DMS79 (cell line): Measurements from ENCODE around the gene ZNF570.

Experiments
- DNase-seq: peaks from one replicate; lab custom pipeline; 2025; lab: John Stamatoyannopoulos, UW

ZNF570 gene

DNA sequence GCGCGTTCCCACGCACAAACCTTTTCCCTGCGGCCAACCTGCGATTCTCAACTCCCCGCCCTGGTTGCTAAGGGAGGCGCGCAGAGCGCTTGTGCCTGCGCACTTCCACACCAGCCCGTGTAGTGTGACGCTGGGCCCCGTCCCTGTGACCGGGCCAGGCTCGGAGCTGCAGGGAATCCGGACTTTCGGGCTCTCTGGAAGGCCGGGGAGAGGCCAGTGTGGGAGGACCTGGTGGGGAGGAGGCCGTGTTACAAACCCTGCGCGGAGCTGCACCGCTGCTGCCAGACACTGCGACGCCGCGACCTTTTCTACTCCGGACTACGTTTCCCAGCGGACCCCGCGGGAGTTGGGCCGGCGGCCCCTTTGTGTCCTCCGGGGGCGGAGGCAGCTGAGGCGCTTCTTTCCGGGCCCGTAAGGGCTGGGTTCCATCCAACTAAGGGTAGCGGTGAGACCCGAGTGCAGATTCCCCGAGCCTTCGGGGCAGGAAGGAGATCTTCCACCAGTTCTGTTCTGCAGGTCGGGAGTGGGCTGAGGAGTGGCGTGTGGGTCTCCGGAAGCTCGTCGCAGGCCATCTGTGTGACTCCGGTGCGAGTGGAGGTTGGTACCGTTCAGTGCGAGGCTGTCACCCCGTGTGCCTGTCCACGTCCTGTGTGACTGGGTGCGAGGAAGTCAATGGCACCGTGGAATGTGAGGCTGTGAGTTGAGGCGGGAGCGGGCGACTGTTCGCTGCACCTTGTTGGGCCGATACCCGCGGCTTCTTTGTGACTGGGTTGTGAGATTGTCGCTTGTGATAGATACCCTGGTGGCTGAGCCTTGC, at the start of gene ZNF570:
ZNF570 (plus strand) TSS at position 396 of the 817 bp plus-strand sequence. CDS start 999 bp downstream, outside the sequence.
- peak; percentile 81 for DNase-seq

DNA sequence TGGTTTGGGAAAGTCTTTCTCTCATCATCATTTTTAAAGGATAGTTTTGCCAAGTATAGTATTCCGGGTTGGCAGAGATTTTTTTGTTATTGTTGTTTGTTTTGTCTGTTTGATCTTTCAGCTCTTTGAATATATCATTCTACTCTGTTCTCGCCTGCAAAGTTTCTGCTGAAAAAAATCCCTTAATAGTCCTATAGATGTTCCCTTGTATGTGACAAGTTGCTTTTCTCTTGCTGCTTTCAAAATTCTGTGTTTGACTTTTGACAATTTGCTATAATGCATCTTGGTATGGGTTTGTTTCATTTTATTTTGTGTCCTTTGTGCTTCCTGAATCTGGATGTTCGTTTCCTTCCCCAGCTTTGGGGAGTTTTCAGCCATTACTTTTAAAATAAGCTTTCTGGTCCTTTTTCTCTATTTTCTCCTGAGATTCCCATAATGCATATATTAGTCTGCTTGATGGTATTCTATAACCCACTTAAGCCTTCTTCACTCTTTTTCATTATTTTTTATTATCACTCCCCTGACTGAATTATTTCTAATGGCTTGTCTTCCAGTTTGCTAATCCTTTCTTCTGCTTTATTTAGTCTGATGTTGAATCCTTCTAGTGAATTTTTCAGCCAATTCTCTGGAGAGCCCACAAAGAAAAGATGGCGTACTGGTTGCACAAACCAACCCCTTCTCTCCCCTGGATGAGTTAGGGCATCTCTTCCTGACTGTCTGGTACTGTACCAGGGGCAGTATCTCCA, 16.5 kb upstream of the ZNF570 start:
- no peak for DNase-seq

DNA sequence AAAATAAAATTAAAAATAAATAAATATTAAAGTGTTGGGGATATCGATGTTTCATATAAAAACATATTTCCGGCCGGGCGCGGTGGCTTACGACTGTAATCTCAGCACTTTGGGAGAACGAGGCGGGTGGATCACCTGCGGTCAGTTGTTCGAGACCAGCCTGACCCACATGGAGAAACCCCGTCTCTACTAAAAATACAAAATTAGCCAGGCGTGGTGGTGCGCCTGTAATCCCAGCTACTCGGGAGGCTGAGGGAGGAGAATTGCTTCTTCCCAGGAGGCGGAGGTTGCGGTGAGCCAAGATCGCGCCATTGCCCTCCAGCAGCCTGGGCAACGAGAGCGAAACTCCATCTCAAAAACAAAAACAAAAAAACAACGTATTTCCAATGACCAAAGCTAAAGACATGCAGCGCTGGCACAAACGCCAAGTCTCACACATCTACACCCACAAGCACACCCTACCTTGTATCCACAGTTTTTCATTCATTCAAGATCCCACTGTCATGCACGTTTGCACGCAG, 2.8 kb upstream of the ZNF570 start:
- no peak for DNase-seq

- DNase-seq = peak; percentile 89
Measured at GRCh38 chr19:37466798-37467607, 2.2 kb upstream of the ZNF570 start, which contains the start of gene ZNF569. Gene ZNF569 (minus strand): TSS chr19:37467444. CDS start chr19:37444921, 22,523 bp downstream.

DNA sequence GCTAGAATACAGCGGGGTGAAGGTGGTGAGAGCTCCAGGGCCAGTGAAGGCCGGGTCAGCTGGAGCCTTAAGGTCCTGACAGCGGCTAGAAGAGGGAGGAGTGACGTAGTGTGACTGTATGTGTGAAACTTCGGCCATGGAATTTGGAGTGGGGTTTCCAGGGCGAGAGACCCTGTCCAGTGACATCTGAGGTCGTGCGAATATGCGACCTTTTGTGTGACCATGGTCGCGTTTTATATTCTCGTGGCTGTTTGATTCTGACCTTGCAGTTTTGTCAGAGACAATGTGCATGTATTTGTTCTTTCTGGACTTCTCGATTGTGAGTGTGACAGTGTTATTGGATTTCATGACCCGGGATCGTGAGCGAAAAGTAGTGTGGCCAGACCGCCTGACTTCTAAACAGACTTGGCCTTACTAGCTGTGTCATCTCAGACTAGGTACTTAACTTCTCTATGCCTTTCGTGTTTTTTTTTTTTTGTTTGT, 1.5 kb upstream of the ZNF570 start:
- no peak for DNase-seq

GRCh38 chr19:37470216-37470615, 1.1 kb downstream of the ZNF570 start:
- DNase-seq = no peak

- DNase-seq = no peak
Measured at GRCh38 chr19:37472165-37472564, 3.0 kb downstream of the ZNF570 start.

DNA sequence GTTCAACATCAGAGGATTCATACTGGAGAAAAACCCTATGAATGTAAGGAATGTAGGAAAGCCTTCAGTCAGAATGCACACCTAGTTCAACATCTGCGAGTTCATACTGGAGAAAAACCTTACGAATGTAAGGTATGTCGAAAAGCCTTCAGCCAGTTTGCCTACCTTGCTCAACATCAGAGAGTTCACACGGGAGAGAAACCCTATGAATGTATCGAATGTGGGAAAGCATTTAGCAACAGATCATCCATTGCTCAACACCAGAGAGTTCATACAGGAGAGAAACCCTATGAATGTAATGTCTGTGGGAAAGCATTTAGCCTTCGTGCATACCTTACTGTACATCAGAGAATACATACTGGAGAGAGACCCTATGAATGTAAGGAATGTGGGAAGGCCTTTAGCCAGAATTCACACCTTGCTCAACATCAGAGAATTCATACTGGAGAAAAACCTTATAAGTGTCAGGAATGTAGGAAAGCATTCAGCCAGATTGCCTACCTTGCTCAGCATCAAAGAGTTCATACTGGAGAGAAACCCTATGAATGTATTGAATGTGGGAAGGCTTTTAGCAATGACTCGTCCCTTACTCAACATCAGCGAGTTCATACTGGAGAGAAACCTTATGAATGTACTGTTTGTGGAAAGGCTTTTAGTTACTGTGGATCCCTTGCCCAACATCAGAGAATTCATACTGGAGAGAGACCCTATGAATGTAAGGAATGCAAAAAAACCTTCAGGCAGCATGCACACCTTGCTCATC, 15.4 kb downstream of the ZNF570 start:
- DNase-seq = no peak

DNA sequence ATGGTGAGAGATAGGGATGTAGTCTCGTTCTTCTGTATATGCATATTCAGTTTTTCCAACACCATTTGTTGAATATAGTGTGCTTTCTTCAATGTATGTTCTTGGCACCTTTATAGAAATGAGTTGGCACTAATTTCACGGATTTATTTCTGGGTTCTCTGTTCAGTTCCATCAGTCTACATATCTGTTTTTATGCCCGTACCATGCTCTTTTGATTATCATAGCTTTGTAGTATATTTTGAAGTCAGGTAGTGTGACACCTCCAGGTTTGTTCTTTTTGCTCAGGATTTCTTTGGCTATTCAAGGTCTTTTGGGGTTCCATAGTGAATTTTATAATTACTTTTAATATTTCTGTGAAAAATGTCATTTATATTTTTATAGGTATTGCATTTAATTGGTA, 23.1 kb downstream of the ZNF570 start:
- no peak for DNase-seq

- DNase-seq = no peak
Measured at GRCh38 chr19:37505958-37506386, 36.8 kb downstream of the ZNF570 start.

DNA sequence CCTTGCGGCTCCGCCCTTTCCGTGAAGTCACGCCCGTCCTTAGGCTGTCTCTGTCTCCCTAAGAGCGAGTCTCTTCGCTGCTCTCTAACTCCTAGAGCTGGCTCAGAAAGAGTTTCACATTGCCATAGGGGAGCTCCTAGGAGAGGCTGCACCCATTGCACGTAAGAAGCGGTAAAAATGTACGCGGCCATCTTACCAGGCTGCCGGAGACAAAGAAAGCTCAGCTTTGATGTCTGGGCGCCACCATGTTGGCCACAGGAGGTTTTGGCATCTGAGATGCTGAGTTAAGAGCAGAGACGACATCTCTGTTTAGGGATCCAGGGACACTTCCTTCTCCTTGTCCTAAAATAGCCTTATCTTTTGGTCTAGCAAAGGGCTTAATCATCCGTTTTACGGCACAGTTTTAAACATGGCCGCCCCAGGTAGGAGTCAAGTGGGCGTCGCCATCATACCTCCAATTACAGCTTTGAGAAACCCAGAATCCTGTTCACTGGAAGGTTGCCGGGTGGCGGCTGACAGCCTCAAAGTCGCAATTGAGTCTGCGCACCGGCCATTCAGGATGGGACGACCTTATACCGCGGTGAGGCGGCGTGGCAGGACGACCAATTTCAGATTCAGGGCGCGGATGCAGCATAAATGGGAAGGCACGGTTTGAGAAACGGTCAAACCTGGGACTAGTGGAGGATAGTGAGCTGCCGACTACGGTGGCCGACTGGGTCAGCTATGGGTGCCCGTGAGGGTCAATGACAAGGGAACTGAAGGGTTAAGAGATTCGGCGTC, 37.4 kb downstream of the ZNF570 start, which contains the start of gene ZNF793:
ZNF793 (plus strand) TSS at position 553 of the 780 bp plus-strand sequence. CDS start 16,501 bp downstream, outside the sequence.
- peak; percentile 90 for DNase-seq

DNA sequence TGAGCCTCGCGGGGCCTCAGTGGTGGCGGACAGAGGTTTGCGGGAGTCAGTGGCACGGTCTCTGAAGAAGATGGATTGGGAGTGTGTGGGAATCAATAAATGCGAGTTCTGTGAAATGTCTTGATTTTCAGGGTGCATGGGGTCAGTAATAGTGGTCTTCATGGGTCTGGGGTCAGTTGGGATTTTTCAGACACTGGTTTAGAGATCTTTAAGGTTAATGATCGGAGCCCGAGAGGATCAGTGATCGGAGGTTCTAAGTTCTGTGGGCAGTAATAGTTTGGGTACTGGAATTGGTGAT, 38.0 kb downstream of the ZNF570 start:
- no peak for DNase-seq

DNA sequence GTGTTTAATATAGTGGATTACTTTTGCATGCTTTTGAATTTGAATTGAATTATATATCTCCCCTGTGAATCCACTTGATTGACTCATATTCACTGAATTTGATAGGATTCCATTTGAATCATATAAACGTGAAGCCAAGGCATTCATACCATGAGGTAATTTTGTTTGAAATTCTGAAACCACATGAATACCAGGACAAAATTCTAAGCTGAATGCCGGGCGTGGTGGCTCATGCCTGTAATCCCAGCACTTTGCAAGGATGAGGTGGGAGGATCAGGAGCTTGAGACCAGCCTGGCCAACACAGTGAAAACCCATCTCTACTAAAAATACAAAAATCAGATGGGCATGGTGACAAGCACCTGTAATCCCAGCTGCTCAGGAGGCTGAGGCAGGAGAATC, 42.0 kb downstream of the ZNF570 start:
- DNase-seq = no peak

- DNase-seq = no peak
Measured at GRCh38 chr19:37511821-37512220, 42.7 kb downstream of the ZNF570 start.

DNA sequence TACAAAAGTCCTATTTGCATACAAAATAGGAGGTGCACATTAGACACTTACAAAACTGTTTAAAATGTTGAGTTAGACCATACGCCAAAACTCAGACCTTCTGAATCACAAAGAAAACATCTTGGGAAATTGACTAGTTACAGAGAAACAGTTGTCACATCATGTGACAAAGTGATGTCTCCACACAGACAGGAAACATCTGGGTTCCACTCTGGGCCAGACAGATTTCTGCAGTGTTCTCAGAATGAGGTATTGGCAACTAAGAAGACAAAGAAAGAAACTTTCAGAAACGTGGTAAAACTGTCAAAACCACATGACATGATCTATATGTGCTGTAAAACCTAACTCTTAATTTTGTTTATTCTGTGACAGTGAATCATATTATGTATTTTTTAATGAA, 44.2 kb downstream of the ZNF570 start:
- DNase-seq = no peak

DNA sequence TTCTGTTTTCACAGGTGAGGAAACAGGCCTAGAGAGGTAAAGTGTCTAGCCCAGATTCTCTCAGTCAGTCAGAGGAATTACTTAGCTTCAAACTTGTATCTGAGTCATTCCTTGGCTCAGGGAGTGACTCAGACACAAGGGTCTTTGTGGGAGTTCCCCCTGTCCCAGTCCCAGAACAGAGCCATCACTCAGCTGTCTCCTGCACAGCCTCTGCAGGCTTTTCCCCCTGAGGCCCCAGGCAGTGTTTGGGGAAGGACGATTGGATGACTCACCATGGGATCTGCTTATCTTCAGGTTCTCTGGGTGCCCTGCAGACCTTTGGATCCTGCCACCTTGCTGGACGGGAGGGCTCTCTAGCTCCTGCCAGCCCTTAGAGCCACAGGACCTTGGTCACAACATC, 50.7 kb downstream of the ZNF570 start:
- no peak for DNase-seq

GRCh38 chr19:37537391-37537947, 68.3 kb downstream of the ZNF570 start:
- DNase-seq = no peak
